Stimulated activated CD4-positive, alpha-beta T cell treated with anti-CD3 and anti-CD28 coated beads, Interleukin-15, amount 100 ng/mL, for 48 hours (primary cell): ENCODE data around the gene TMA7.
"Not testable (repeated sequence)": the region's sequence is repeated elsewhere in the genome, so short reads cannot be mapped to it uniquely, and the experiment has no call there.

Experiments used
- DNase-seq, 2 donors: peaks; one replicate each; pipeline ENCODE4 v3.0.0-alpha.2; 2020; ENCODE audit warnings: low read depth in 2 of 2

The TMA7 gene

GRCh38 chr3:48467473-48468267 lies 27.6 kb downstream of the TMA7 start:
- DNase-seq, result no peak

- no peak for DNase-seq
Measured at GRCh38 chr3:48468329-48468731, 28.3 kb downstream of the TMA7 start.

GRCh38 chr3:48469046-48469915 lies 29.2 kb downstream of the TMA7 start:
- no peak for DNase-seq

GRCh38 chr3:48470286-48470685 lies 30.2 kb downstream of the TMA7 start:
- DNase-seq, result no peak

- no peak for DNase-seq
Measured at GRCh38 chr3:48472673-48472922, 32.5 kb downstream of the TMA7 start.

GRCh38 chr3:48472923-48473616 lies 33.0 kb downstream of the TMA7 start:
- peak; percentile 93 to 95 for DNase-seq

- DNase-seq, result no peak
Measured at GRCh38 chr3:48473617-48473952, 33.5 kb downstream of the TMA7 start.

GRCh38 chr3:48474031-48474430 lies 34.0 kb downstream of the TMA7 start:
- DNase-seq, result not testable (repeated sequence)

- DNase-seq, result no peak
Measured at GRCh38 chr3:48474619-48475018, 34.6 kb downstream of the TMA7 start.

GRCh38 chr3:48475188-48475587 lies 35.1 kb downstream of the TMA7 start:
- no peak for DNase-seq

GRCh38 chr3:48476426-48477053 lies 36.5 kb downstream of the TMA7 start:
- DNase-seq, result no peak

GRCh38 chr3:48477959-48478520 lies 38.0 kb downstream of the TMA7 start:
- DNase-seq, result no peak

GRCh38 chr3:48478626-48479555 lies 38.8 kb downstream of the TMA7 start:
- DNase-seq, result no peak

GRCh38 chr3:48480891-48481290 lies 40.8 kb downstream of the TMA7 start:
- not testable (repeated sequence) for DNase-seq

GRCh38 chr3:48482822-48483221 lies 42.8 kb downstream of the TMA7 start:
- not testable (repeated sequence) for DNase-seq

- DNase-seq, result no peak
Measured at GRCh38 chr3:48486952-48487351, 46.9 kb downstream of the TMA7 start.

- DNase-seq, result no peak
Measured at GRCh38 chr3:48492461-48493202, 52.6 kb downstream of the TMA7 start.

- no peak for DNase-seq
Measured at GRCh38 chr3:48493203-48493501, 53.1 kb downstream of the TMA7 start.
